A673 (cell line): ENCODE results near the gene ENPP1.

Source experiments
- CTCF ChIP-seq: fragments of 300-800, 200-600 bp; sonication (generic); conservative IDR thresholded peaks from 2 replicates; pipeline ENCODE4 v1.5.1; 2017; ENCODE audit warnings: low read depth, mild to moderate bottlenecking, antibody characterized with exemption, low read length, moderate library complexity, mixed read lengths
- EZH2 ChIP-seq: fragments of 200-600 bp; sonication (generic); IDR thresholded peaks from 2 replicates; pipeline ENCODE4 v1.6.1; 2017; ENCODE audit warnings: borderline replicate concordance, low read depth, mild to moderate bottlenecking, mixed read lengths, antibody characterized with exemption, low read length; ENCODE audit not compliant: poor library complexity, severe bottlenecking

GRCh38 chr6:131846905-131847304 lies 39.1 kb downstream of the ENPP1 start:
- TF ChIP-seq CTCF = no peak
- TF ChIP-seq EZH2 = no peak
